WTC11 (cell line): ENCODE measurements around the gene ABLIM2. TPM values are rescaled to one million over a fixed set of nuclear protein-coding genes. Genes with fewer than 3 reads are reported as not detected.

Experiments used
- ATAC-seq: fragments of 200-7000 bp; cut with Tn5 transposase; 2 replicates; pipeline ENCODE4 v1.10.0; 2021; ENCODE audit warnings: mild to moderate bottlenecking, moderate library complexity
- CTCF ChIA-PET: fragments of 300-600 bp; sonication (Branson Sonifier 250); formaldehyde crosslinking; loops from one replicate; lab custom pipeline; 2021; ENCODE audit warnings: antibody characterized with exemption; lab: Charles Lee
- POLR2A ChIA-PET: fragments of 350-600 bp; sonication (Branson Sonifier 250); formaldehyde crosslinking; loops from one replicate; lab custom pipeline; 2021; ENCODE audit warnings: antibody characterized with exemption; lab: Charles Lee
- DNase-seq: peaks from one replicate; pipeline ENCODE4 v3.0.0; 2021; ENCODE audit warnings: low spot score
- H3K27ac Mint-ChIP-seq: 2 replicates; pipeline ENCODE4 v1.8.0; 2021; ENCODE audit warnings: mixed read lengths
- H3K27me3 Mint-ChIP-seq: 2 replicates; pipeline ENCODE4 v1.8.0; 2021; ENCODE audit warnings: low read depth, mild to moderate bottlenecking, moderate library complexity, mixed read lengths
- H3K36me3 Mint-ChIP-seq: 2 replicates; pipeline ENCODE4 v1.8.0; 2021; ENCODE audit warnings: mixed read lengths
- H3K4me1 Mint-ChIP-seq: 2 replicates; pipeline ENCODE4 v1.8.0; 2022; ENCODE audit warnings: mixed read lengths
- H3K4me3 Mint-ChIP-seq: 2 replicates; pipeline ENCODE4 v1.8.0; 2021; ENCODE audit warnings: mild to moderate bottlenecking, moderate library complexity, mixed read lengths
- H3K9me3 Mint-ChIP-seq: 2 replicates; pipeline ENCODE4 v1.8.0; 2021; ENCODE audit warnings: mixed read lengths
- E2F4 ChIP-seq: sonication (generic); formaldehyde crosslinking; IDR thresholded peaks from 2 replicates; pipeline ENCODE4 v1.8.1; 2022; ENCODE audit warnings: low read depth, mild to moderate bottlenecking, moderate library complexity, missing genetic modification reagents, borderline replicate concordance
- ESRRA ChIP-seq: sonication (generic); formaldehyde crosslinking; IDR thresholded peaks from 2 replicates; pipeline ENCODE4 v1.8.1; 2022; ENCODE audit warnings: mild to moderate bottlenecking, missing genetic modification reagents, borderline replicate concordance
- FOXP4 ChIP-seq: sonication (generic); formaldehyde crosslinking; IDR thresholded peaks from 2 replicates; pipeline ENCODE4 v1.8.0; 2022; ENCODE audit warnings: mild to moderate bottlenecking, missing genetic modification reagents
- NR2C2 ChIP-seq: sonication (generic); formaldehyde crosslinking; IDR thresholded peaks from 2 replicates; pipeline ENCODE4 v1.8.0; 2022; ENCODE audit warnings: mild to moderate bottlenecking, missing genetic modification reagents
- NR3C1 ChIP-seq: sonication (generic); formaldehyde crosslinking; conservative IDR thresholded peaks from 2 replicates; pipeline ENCODE4 v1.8.1; 2023; ENCODE audit warnings: low read depth, mild to moderate bottlenecking, missing genetic modification reagents
- ZNF232 ChIP-seq: sonication (generic); formaldehyde crosslinking; IDR thresholded peaks from 2 replicates; pipeline ENCODE4 v1.8.0; 2022; ENCODE audit warnings: mild to moderate bottlenecking, missing genetic modification reagents
- ZNF281 ChIP-seq: sonication (generic); formaldehyde crosslinking; IDR thresholded peaks from 2 replicates; pipeline ENCODE4 v1.8.0; 2023; ENCODE audit warnings: mild to moderate bottlenecking, missing genetic modification reagents
- ZNF317 ChIP-seq: sonication (generic); formaldehyde crosslinking; IDR thresholded peaks from 2 replicates; pipeline ENCODE4 v1.8.1; 2023; ENCODE audit warnings: low read depth, mild to moderate bottlenecking, moderate library complexity, missing genetic modification reagents, borderline replicate concordance
- ZNF416 ChIP-seq: fragments of 250-450 bp; sonication (Bioruptor Pico); IDR thresholded peaks from 2 replicates; pipeline ENCODE4 v1.9.0; 2021; ENCODE audit warnings: mild to moderate bottlenecking, inconsistent platforms
- ZNF532 ChIP-seq: fragments of 250-450 bp; sonication (Bioruptor Pico); IDR thresholded peaks from 2 replicates; pipeline ENCODE4 v1.9.0; 2021; ENCODE audit warnings: mild to moderate bottlenecking, borderline replicate concordance
- total RNA-seq: library from RNA; stranded (reverse); gene quantifications from 3 replicates; pipeline ENCODE4 v1.2.3, GENCODE V29; 2021
- TF ChIP-seq, protein P1 (sequence below): sonication (generic); formaldehyde crosslinking; IDR thresholded peaks from 2 replicates; pipeline ENCODE4 v1.8.0; 2023; ENCODE audit warnings: missing genetic modification reagents, mild to moderate bottlenecking, borderline replicate concordance
- TF ChIP-seq, protein P2 (sequence below): sonication (generic); formaldehyde crosslinking; IDR thresholded peaks from 2 replicates; pipeline ENCODE4 v1.8.0; 2022; ENCODE audit warnings: mild to moderate bottlenecking, missing genetic modification reagents
- TF ChIP-seq, protein P3 (sequence below): sonication (generic); formaldehyde crosslinking; IDR thresholded peaks from 2 replicates; pipeline ENCODE4 v1.8.0; 2023; ENCODE audit warnings: missing genetic modification reagents

Gene ABLIM2
- total RNA-seq, 1 experiment from 2014 or later: 2.6 TPM

DNA sequence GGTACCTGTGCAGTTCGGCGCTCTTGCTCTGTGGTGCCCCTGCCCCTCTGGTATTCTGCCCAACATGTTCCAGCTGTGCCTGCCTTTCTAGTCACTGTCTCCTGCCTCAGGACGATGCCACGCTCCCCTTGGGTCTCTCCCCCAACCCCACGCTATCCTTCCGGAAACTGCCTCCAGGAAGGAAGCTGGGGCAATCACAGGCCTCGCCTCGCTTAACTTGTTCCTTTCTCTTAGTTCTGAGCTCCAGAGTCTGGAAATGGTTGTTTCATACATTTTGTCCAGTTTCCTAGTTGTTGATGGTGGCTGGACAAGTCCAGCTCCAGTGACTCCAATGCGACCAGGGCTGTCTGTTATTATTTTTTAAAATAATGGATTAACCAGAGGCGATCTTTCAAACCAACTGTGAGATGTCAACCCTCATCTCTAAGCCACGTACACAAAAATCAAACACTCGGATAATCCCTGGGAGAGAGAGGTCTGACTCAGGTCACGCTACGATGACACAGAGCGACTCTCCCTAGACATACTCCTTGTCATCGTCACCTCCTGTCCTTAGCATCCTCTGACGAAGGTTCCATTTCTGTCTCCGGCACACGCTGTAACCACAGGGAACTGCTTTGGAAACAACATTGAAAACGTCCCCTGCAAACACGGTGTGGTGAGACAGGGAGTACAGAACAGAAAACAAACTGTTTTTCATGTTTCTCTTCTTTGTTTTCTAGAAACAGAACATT, 62.5 kb downstream of the ABLIM2 start (continued):
- TF ChIP-seq, protein P1, sequence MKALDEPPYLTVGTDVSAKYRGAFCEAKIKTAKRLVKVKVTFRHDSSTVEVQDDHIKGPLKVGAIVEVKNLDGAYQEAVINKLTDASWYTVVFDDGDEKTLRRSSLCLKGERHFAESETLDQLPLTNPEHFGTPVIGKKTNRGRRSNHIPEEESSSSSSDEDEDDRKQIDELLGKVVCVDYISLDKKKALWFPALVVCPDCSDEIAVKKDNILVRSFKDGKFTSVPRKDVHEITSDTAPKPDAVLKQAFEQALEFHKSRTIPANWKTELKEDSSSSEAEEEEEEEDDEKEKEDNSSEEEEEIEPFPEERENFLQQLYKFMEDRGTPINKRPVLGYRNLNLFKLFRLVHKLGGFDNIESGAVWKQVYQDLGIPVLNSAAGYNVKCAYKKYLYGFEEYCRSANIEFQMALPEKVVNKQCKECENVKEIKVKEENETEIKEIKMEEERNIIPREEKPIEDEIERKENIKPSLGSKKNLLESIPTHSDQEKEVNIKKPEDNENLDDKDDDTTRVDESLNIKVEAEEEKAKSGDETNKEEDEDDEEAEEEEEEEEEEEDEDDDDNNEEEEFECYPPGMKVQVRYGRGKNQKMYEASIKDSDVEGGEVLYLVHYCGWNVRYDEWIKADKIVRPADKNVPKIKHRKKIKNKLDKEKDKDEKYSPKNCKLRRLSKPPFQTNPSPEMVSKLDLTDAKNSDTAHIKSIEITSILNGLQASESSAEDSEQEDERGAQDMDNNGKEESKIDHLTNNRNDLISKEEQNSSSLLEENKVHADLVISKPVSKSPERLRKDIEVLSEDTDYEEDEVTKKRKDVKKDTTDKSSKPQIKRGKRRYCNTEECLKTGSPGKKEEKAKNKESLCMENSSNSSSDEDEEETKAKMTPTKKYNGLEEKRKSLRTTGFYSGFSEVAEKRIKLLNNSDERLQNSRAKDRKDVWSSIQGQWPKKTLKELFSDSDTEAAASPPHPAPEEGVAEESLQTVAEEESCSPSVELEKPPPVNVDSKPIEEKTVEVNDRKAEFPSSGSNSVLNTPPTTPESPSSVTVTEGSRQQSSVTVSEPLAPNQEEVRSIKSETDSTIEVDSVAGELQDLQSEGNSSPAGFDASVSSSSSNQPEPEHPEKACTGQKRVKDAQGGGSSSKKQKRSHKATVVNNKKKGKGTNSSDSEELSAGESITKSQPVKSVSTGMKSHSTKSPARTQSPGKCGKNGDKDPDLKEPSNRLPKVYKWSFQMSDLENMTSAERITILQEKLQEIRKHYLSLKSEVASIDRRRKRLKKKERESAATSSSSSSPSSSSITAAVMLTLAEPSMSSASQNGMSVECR: no peak
- no peak for TF ChIP-seq E2F4 (CRISPR knock-in tag)

GRCh38 chr4:8093587-8094274, 64.9 kb downstream of the ABLIM2 start:
- no peaks in the 10 kb centered on the region for H3K4me1 Mint-ChIP-seq
- TF ChIP-seq, protein P2, sequence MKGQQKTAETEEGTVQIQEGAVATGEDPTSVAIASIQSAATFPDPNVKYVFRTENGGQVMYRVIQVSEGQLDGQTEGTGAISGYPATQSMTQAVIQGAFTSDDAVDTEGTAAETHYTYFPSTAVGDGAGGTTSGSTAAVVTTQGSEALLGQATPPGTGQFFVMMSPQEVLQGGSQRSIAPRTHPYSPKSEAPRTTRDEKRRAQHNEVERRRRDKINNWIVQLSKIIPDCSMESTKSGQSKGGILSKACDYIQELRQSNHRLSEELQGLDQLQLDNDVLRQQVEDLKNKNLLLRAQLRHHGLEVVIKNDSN (CRISPR knock-in tag): no peak
- TF ChIP-seq ZNF317 (CRISPR knock-in tag): peak; percentile 91
- TF ChIP-seq, all 79 proteins: peak for 1
- H3K36me3 Mint-ChIP-seq: peaks cover 32% of the 10 kb centered on the region

GRCh38 chr4:8092282-8092681, 66.3 kb downstream of the ABLIM2 start:
- Mint-ChIP-seq H3K9me3 (peaks cover 25% of the 10 kb centered on the region), H3K27ac (no peak overlapping the region), H3K4me1 (0 out of 2 replicates have a peak, but pooled peaks cover 2% of the 10 kb centered on the region), H3K4me3 (no peak overlapping the region), H3K27me3 (peaks cover 3% of the 10 kb centered on the region), H3K36me3 (peaks cover 32% of the 10 kb centered on the region)
- CTCF ChIA-PET: interaction anchor here (0.6 to 1.2 kb wide), 3 partner anchors 15 to 76 kb away, joined by 3 to 4 read pairs (median 3); no protein-coding TSS in a partner anchor
- POLR2A ChIA-PET: no interaction called here
- ATAC-seq: no peak
- DNase-seq: no peak
- TF ChIP-seq NR2C2 (CRISPR knock-in tag) (no peak), FOXP4 (no peak), NR3C1 (CRISPR knock-in tag) (no peak), ESRRA (CRISPR knock-in tag) (no peak), ZNF532 (CRISPR knock-in tag) (no peak), ZNF416 (CRISPR knock-in tag) (no peak), ZNF232 (CRISPR knock-in tag) (no peak), ZNF281 (CRISPR knock-in tag) (no peak)
- TF ChIP-seq, protein P3, sequence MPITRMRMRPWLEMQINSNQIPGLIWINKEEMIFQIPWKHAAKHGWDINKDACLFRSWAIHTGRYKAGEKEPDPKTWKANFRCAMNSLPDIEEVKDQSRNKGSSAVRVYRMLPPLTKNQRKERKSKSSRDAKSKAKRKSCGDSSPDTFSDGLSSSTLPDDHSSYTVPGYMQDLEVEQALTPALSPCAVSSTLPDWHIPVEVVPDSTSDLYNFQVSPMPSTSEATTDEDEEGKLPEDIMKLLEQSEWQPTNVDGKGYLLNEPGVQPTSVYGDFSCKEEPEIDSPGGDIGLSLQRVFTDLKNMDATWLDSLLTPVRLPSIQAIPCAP (CRISPR knock-in tag): no peak

More at GRCh38 chr4:8093587-8094274, 64.9 kb downstream of the ABLIM2 start:
- POLR2A ChIA-PET: no interaction called here
- H3K27ac Mint-ChIP-seq: no peak overlapping the region
- CTCF ChIA-PET: no interaction called here
- H3K4me3 Mint-ChIP-seq: no peak overlapping the region
- peaks cover 3% of the 10 kb centered on the region for H3K27me3 Mint-ChIP-seq
- peaks cover 25% of the 10 kb centered on the region for H3K9me3 Mint-ChIP-seq
- DNase-seq: no peak
- no peak for ATAC-seq
